Fibroblast of the aortic adventitia (primary cell): ENCODE results near the gene MBOAT1. TPM values are rescaled to one million over a fixed set of nuclear protein-coding genes. Genes with fewer than 3 reads are reported as not detected.
A peak's percentile ranks its signal among the peaks of the same experiment; 100 is the strongest.

Source experiments
- DNase-seq: peaks from one replicate; pipeline ENCODE4 v3.0.0-alpha.2; 2010; ENCODE audit warnings: low read depth
- H3K4me3 ChIP-seq: 2 replicates; pipeline ENCODE4 v1.5.1; 2011; ENCODE audit warnings: low read depth, mild to moderate bottlenecking, control low read depth, low read length, moderate library complexity
- total RNA-seq: library from RNA; depleted of rRNA; stranded (reverse); fragments of >200 nt; gene quantifications from 2 replicates; pipeline ENCODE4 v1.2.3, GENCODE V29; 2012; ENCODE audit warnings: low replicate concordance
- TF ChIP-seq, protein P1 (sequence below): IDR thresholded peaks from 2 replicates; pipeline ENCODE4 v1.5.1; 2011; ENCODE audit warnings: mild to moderate bottlenecking, low read length, control low read depth, inconsistent platforms; ENCODE audit not compliant: insufficient read depth

MBOAT1 gene
- total RNA-seq, 1 donor: 5.0 TPM

DNA sequence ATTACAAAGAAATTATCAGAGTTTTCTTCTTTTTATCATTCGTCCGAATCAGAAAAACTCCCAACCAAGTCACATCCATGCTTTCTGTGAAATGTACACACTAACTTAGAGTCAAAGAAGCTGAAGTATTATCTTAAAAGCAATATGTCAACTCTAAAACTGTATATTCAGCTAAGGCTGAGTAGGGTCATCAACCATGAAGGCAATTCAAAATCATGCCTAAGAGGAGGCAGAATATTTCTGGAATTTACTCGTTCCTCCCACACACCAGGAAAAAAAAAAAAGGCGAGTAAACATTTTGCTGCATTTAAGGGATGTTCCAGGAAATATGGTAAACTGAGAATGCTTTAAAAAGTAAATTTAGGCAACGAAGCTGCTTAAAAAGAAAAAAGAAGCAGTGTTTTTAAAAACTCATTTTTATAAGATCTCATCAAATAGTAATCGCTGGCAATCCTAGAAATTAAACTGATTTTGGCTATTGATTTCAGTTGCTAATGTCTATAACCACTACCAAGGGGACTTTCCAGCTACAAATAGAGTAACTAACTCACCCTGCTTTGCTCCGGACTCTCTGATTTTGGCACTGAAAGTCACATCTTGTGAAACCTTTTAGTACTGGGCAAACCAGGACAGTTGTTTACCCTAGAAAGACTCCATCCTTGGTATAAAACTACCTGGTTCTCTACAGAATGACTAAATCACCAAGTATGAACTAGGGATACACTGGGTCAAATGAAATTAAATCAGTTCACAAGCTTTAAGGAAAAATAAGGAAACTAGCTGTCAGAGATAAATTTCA is 82.8 kb downstream of the MBOAT1 start:
- no peak overlapping the region for H3K4me3 ChIP-seq
- DNase-seq: peak; percentile 7
- TF ChIP-seq, protein P1, sequence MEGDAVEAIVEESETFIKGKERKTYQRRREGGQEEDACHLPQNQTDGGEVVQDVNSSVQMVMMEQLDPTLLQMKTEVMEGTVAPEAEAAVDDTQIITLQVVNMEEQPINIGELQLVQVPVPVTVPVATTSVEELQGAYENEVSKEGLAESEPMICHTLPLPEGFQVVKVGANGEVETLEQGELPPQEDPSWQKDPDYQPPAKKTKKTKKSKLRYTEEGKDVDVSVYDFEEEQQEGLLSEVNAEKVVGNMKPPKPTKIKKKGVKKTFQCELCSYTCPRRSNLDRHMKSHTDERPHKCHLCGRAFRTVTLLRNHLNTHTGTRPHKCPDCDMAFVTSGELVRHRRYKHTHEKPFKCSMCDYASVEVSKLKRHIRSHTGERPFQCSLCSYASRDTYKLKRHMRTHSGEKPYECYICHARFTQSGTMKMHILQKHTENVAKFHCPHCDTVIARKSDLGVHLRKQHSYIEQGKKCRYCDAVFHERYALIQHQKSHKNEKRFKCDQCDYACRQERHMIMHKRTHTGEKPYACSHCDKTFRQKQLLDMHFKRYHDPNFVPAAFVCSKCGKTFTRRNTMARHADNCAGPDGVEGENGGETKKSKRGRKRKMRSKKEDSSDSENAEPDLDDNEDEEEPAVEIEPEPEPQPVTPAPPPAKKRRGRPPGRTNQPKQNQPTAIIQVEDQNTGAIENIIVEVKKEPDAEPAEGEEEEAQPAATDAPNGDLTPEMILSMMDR: no peak

DNA sequence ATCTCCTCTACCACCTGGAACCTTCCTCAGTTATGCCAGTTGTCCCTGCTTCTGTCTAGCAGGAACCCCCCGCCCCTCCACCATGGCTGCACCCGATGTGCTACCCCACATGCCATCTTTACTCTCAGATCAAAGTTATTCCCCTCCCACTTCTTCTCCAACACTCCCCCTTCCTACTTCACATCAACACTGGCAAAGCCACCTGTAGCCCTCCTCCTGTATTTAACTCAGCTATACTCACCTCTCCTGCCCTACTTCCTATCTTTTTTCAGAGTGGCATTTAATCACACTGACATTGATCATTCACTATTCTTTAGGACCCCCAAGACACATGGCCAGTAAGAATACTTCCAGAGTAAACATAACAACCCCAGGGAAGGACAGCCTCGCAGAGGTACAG is 84.3 kb downstream of the MBOAT1 start:
- H3K4me3 ChIP-seq: no peak overlapping the region
- DNase-seq: no peak
- TF ChIP-seq, protein P1: no peak

DNA sequence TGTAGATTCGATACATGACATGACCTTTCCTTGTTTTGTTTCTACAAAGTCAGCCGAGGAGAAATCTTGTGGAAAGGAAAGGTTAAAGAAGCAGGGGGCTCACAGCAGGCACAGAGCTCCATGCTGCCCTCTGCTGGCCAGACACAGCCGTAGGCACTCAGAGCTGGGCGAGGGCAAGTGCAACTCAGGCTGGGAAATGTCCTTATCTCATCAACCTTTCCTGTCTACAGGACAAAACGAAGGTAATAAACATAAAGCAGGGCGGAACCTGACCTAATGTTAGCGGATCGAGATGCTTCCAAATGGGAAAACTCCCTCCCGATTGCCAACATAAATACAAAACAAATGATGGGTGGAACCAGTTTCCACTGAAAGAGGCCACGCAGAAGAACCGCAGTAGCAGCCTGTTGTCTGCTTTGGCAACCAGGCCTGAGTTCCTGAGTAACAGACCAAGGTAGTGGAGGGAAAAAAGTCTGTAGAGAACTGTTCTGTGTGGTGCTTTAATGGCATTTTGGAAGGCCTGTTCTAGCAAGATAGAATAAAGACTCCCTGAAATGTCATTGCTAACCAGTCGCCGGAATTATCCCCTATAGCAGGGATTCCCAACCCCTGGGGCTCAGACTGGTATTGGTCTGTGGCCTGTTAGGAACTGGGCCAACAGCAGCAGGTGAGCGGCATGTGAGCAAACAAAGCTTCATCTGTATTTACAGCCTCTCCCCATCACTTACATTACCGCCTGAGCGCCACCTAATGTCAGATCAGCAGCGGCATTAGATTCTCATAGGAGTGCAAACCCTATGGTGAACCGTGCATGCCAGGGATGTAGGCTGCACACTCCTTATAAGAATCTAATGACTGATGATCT is 85.2 kb downstream of the MBOAT1 start:
- H3K4me3 ChIP-seq: no peak overlapping the region
- TF ChIP-seq, protein P1: peak; percentile 99
- peak; percentile 68 for DNase-seq

DNA sequence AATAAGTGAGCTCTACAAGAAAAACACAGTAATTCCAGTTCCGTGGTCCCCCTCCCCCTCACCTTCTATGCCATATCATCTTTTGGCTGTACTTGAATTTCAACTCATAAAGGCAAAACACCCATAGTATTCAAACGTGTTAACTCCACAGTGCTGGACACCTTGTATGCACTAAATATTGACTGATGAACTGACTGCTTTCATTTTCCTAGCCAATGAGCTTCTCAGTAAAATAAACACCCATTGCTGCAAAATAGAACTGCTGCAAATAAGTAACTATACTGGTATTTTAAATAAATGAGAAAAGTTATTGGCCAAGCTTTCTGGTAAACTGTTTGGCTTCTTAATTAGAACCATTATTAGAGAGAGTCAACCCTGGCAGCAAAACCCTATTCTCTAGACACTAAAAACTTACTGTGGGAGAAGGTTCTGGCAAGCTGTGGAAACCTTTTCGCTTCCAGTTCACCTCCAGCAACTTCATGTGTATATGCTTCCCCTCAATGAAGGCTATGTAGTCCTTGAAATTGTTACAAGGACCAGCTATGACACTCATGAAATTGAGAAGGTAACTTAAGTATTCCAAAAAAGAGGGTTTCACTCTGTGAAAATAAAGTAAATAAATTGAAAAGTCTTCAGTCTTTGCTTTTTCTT is 86.0 kb downstream of the MBOAT1 start:
- TF ChIP-seq, protein P1: no peak
- no peak for DNase-seq

DNA sequence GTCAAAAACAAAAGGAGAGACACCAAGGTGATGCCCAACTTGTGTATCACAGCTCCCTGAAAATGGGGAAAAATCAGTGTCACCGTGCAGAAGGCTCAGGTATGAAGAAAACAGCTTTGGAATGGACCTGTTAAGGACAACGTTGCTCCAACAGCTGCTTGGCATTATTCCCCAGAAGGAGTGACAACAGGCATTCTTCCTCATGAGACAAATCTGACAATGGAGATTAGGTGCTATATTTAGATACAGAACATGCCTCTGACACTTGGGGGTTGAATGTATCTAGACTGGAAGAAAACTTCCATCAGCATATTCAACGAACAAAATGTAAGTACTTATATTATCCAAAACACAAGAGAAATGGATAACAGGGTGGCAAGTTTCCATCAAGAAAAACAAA is 87.7 kb downstream of the MBOAT1 start:
- TF ChIP-seq, protein P1: no peak
- H3K4me3 ChIP-seq: no peak overlapping the region

More for the DNA sequence above, 86.0 kb downstream of the MBOAT1 start:
- no peak overlapping the region for H3K4me3 ChIP-seq

DNA sequence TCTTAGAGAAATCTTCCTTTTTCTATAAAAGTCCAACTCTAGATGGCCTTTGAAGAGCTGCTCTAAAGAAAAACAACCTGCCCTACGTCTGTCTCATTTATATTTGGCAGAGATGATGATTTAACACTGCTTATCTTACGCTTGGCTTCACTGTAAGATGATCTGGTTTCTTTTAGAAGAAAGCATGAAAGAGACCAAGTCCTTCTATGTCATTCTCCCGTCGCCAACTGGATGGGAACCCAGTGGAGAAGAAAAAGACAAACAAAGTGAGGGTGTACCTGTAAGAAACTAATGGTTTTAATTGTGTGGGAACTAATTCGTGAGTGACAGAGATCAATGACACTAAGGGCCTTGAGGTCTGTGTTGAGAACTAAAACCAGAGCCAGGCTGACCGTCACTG is 92.8 kb downstream of the MBOAT1 start:
- TF ChIP-seq, protein P1: no peak
- no peak overlapping the region for H3K4me3 ChIP-seq
- DNase-seq: no peak

More for the DNA sequence above, 87.7 kb downstream of the MBOAT1 start:
- DNase-seq: no peak
